Vagina (tissue), 2 donors: Measurements from ENCODE around the gene INPP5B.

ENCODE experiments used
- CTCF ChIP-seq, 3 experiments: fragments of 450-650 bp in 2 of 3; fragments of 200-600 bp in 1 of 3; sonication (generic) in 1 of 3; IDR thresholded peaks; one replicate each; pipeline ENCODE4 v1.5.1; 2017 to 2019; ENCODE audit warnings: antibody characterized with exemption in 3 of 3, mild to moderate bottlenecking in 2 of 3, moderate library complexity in 2 of 3
- POLR2A ChIP-seq, 2 donors: fragments of 450-650 bp; IDR thresholded peaks; one replicate each; pipeline ENCODE4 v1.6.1; 2017; ENCODE audit warnings: antibody characterized with exemption in 2 of 2, mild to moderate bottlenecking in 2 of 2, moderate library complexity in 2 of 2
- POLR2AphosphoS5 ChIP-seq, 2 donors: sonication (generic); formaldehyde crosslinking; IDR thresholded peaks; one replicate each; pipeline ENCODE4 v1.9.0; 2017; ENCODE audit warnings: antibody characterized with exemption in 2 of 2, mild to moderate bottlenecking in 2 of 2, low read depth in 1 of 2; ENCODE audit not compliant: insufficient read depth in 1 of 2

GRCh38 chr1:37879865-37880264 is 67.0 kb downstream of the INPP5B start:
- no peak for TF ChIP-seq CTCF (IDR thresholded peaks at IDR 0.05)
- no peak for TF ChIP-seq POLR2AphosphoS5 (IDR thresholded peaks at IDR 0.05; ENCODE audit: insufficient read depth in 1 of 2, low read depth in 1 of 2)
- no peak for TF ChIP-seq POLR2A (IDR thresholded peaks at IDR 0.05)
